GM12892 (cell line): ENCODE results near the gene KCNT1.

Source experiments
- POLR2A ChIP-seq: IDR thresholded peaks from 2 replicates; pipeline ENCODE4 v1.6.1; 2011; ENCODE audit warnings: low read depth, low read length, control low read depth
- POLR2AphosphoS5 ChIP-seq: IDR thresholded peaks from 2 replicates; pipeline ENCODE4 v1.6.1; 2011; ENCODE audit warnings: low read depth, low read length, control low read depth
- TAF1 ChIP-seq: IDR thresholded peaks from 2 replicates; pipeline ENCODE4 v1.6.1; 2011; ENCODE audit warnings: low read depth, mild to moderate bottlenecking, control low read depth, low read length, borderline replicate concordance

- TF ChIP-seq POLR2AphosphoS5 (no peak), POLR2A (no peak), TAF1 (no peak)
Observed at GRCh38 chr9:135776893-135777622, 75.1 kb downstream of the KCNT1 start.
